NCI-H2081 (cell line): Measurements from ENCODE around the gene KIF21A.
A peak's percentile ranks its signal among the peaks of the same experiment; 100 is the strongest.

Source experiments
- DNase-seq, 2 experiments: peaks; one replicate each; lab custom pipeline; 2025; lab: John Stamatoyannopoulos, UW

The KIF21A gene

DNA sequence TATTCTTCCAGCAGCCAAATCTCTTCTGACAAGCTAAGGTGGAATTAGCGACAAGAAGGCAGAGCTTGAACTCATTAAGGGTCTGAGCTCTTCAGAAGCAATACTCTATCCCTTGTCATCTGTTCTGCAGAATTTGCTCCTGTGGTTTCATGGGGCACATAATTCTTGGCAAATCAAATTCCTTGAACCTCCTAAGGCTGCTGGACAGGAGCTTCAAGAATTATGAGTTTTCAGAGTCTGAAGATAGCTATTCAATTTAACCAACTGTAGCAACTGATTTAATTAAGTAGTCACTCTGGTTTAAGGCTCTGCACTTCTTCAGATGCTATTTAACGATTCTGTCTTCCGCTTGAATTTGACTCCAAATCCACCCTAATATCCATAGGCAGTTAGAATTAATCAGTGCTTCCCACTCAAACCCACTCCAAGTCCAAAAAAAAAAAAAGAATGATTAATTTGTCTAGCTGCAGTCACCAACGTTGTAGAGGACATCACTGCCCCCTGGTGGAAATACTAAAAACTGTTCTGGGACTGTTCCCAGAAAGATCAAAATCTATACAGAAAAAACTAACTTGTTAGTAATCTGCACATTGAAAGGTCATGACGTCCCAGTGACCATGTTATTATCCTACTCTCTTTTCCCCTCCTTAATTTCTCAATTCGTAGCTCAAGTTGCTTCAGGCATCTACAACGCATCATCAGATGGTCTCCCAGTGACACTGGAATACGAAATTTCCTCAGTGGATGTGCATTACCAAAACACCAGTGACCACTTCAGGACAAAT is 169.9 kb downstream of the KIF21A start:
- peak; percentile 37 to 42 for DNase-seq

- no peak for DNase-seq
Measured at GRCh38 chr12:39269492-39269891, 173.4 kb downstream of the KIF21A start.

GRCh38 chr12:39267886-39268285 is 175.0 kb downstream of the KIF21A start:
- no peak for DNase-seq

GRCh38 chr12:39252628-39253027 is 190.3 kb downstream of the KIF21A start:
- DNase-seq = no peak
